Measurements from ENCODE around the gene AP5Z1.
A peak's percentile ranks its signal among the peaks of the same experiment; 100 is the strongest.

The AP5Z1 gene

DNA sequence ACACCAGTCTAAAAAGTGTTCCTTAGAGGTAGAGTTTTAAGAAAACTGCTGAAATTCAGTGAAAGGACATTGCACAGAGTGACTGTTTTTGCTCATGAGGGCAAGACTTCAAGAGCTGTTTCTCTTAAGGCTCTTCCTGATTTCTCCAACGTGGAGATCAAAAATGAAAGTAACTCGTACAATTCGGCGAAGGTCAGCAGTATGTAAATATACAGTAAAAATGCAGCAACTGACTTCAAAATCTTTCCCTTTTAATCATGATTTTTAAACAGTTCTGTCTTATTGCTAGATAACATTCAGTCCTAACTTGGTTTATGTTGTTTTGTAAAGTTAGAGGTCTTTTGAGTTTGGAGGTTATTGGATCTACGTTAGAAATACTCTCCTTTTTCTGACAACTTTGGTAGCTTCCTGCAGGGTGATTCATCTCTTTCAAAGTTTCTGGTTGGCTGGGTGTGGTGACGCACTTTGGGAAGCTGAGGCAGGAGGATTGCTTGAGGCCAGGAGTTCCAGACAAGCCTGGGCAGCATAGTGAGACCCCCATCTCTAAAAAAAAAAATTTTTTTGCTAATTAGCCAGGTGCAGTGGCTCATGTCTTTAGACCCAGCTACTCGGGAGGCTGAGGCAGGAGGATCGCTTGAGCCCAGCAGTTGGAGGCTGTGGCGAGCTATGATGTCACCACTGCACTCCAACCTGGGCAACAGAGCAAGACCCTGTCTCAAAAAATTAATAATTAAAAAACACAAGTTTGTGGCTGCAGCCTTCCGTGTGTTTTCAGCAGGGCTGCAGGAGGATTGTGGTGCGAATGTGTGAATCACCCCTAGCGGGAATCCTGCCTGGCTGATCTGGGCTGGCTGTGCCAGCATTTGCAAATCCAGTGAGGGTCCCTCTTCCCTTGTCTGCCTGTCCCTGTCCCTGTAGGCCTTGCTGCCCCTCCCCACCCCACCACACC lies 29.2 kb upstream of the AP5Z1 start:
- DNase-seq (ENCODE audit: low read depth) = no peak

DNA sequence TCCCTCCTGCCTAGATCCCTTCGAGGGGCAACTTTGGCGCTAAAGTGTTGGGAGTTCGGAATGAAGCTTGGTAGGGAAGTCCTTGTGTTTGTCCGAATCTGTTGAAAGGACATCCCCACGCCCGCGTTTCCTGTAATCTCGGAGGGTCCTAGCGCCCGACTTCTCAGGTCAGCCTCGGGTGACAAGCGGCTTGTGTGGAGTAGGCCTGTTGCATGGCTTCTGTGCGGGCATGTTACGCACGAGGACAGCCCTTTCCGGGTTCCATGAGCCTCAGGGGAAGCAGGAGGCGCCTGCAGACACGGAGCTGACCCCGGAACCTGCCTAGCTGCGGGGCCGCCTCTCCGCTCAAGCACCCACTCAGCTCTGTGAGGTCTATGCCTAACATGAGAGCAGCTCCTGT lies 28.4 kb upstream of the AP5Z1 start:
- no peak for DNase-seq (ENCODE audit: low read depth)

GRCh38 chr7:4747746-4748145 lies 27.7 kb upstream of the AP5Z1 start:
- no peak for DNase-seq (ENCODE audit: low read depth)

- no peak for DNase-seq (ENCODE audit: low read depth)
These were observed 27.2 kb upstream of the AP5Z1 start for GRCh38 chr7:4748231-4748681.

DNA sequence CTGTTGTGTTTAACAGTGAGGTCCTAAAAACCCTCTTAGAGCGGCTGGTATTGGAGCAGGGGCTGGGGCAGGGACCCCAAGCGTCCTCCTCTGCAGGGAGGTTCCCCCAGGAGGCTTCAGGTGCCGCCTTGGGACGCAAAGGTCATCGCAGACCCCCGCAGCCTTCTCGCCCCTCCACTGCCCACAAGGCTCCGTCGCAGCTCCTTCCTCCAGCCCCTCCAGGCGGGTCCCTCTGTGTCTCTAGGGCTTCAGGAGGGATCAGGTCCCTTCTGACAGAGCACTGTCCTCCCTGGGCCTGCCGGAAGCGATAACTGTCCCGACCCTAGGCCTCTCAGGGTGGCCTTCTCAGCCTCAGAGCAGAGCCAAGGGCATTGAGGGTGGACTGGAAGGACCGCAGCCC lies 26.1 kb upstream of the AP5Z1 start:
- DNase-seq (ENCODE audit: low read depth) = no peak

GRCh38 chr7:4749798-4750197 lies 25.6 kb upstream of the AP5Z1 start:
- DNase-seq (ENCODE audit: low read depth) = no peak

DNA sequence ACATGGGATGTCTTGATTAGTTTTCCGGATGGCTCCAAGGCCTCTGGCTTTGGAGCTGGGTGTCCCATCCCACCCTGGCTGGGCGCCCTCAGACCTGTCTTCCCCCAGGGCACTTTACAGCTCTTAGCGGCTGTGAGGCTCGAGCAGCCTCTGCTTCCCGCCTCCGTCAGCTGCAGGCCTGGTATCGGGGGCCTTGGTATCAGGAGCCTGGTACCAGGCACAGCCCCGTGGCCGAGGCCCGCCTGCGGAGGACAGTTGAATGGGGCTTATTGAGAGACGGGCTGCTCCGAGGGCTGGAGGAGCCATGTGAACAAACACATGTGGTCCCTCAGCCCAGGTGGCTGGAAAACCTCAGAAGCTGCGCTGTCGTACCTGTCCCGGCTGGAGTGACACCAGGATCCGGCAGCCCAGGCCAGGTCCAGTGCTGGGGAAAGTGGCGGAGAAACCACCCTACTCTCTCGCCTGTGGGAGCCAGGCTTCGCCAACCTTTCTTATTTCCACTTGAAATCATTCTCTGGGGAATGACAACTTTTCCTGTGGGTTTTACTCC lies 23.9 kb upstream of the AP5Z1 start:
- no peak for DNase-seq (ENCODE audit: low read depth)

GRCh38 chr7:4753598-4754432 lies 21.6 kb upstream of the AP5Z1 start:
- DNase-seq (ENCODE audit: low read depth) = peak; percentile 63

DNA sequence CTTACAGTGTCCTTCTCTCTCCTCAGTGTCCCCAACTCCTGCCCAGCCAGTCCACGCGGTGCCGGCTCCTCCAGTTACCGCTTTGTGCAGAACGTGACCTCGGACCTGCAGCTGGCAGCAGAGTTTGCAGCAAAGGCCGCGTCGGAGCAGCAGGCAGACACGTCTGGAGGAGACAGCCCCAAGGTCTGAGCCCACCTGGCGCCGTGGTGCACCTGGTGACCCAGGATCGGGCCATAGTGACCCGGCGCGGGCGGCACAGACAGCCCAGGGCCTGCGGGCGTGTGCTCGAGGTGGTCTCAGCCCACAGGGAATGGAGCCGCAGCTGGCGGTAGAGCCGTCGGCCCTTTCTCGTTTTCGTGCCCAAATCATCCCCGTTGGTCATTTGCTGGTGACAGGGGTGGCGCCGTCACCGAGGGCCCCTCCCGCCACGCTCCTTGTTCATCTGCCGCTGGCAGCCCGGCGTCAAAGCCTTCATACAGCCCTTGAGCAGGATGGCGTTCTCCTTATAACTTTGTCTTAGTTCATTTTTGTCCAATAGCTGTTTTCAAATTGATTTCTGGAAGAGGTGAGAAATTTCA lies 20.9 kb upstream of the AP5Z1 start:
- DNase-seq (ENCODE audit: low read depth) = no peak

GRCh38 chr7:4755045-4755444 lies 20.4 kb upstream of the AP5Z1 start:
- DNase-seq (ENCODE audit: low read depth) = no peak

- no peak for DNase-seq (ENCODE audit: low read depth)
These were observed 17.3 kb upstream of the AP5Z1 start for GRCh38 chr7:4758111-4758510.

GRCh38 chr7:4758791-4759190 lies 16.6 kb upstream of the AP5Z1 start:
- DNase-seq (ENCODE audit: low read depth) = no peak

GRCh38 chr7:4759211-4759610 lies 16.2 kb upstream of the AP5Z1 start:
- DNase-seq (ENCODE audit: low read depth) = no peak

- DNase-seq (ENCODE audit: low read depth) = no peak
These were observed 14.5 kb upstream of the AP5Z1 start for GRCh38 chr7:4760952-4761351.

DNA sequence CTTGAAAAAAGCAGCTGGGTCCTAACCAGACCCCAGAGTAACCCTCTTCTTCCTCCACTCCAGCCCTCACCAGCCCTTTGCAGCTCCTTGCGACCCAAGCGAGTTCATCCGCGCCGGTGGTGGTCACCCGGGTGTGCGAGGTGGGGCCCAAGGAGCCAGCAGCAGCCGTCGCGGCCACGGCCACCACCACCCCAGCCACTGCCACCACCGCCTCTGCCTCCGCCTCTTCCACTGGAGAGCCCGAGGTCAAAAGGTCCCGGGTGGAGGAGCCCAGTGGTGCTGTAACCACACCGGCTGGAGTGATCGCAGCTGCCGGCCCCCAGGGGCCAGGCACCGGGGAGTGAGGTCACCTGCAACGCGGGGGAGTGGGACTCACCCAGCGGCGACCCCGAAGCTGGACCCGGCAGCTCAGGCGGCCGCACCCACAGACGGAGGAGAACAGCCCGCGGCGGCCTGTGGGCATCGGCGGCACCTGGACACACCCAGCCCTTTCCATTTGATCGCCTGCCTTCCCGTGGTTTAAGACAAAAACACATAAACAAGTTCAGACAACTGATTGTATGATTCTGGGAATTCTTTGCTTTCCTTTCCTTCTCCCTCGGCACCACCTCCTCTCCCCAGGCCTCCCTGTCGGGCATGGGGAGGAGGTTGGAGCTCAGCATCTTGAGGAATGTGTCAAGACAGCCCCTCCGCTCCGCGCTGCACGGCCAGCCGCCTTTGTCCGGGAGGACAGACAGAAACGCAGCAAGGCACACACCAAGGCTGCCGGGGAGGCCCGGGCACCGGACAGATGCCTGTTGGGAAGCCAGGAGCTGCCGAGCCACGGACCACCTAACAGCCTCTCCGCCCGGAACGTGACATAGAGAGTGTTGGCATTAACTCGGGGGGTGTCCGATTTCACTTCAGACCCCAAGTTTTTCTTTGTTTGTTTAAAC lies 13.0 kb upstream of the AP5Z1 start:
- no peak for DNase-seq (ENCODE audit: low read depth)

DNA sequence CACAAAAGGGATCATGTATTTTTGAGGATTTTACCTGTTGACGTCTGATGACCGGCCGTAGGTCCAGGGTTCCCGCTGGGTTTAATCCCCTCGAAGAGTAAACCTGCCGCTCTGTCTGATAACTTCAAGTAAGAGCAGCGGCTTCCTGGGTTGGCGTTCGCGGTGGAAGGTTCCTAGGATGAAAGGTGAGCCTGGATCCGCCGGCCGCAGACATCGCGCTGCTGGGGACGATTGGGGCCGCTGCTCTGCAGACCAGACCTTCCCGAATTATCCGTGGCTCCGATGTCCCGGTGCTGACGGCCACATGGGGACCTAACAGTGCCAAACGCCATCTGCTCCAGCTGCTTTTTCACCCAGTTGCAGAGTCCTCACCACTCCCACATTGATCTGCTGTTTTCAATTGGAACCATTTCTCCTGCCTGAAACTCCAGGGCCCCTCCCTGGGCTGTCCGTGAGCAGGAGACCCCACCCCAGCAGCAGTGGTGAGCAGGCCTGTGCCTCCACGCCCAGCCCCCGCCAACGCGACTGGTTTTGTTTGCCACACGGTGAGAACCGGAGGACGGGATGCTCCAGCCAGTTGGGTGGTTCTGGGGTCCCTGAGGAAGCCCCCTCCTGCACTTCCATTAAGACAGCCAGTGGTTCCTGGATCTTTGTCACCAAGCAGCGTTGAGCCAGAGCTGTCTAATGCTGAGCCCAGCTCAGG lies 12.2 kb upstream of the AP5Z1 start:
- no peak for DNase-seq (ENCODE audit: low read depth)

DNA sequence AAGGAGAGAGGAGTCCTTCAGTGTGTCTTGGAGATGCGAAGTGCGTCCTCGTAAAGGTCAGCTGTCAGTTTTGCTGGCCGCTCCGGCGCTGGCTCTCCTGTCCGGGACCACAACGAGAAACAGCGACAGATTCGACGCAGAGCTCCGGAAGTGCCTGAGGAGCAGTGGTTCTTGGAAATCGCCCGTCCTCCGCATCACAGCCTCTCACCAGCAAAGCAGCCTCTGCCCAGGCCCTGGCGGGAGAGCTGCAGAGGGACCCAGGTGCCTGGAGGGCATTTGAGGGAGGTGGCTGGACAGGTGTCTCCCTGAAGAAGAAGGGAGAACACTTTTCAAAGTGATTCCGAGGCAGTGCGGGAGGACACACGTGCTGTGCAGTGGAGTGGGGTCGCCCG lies 11.6 kb upstream of the AP5Z1 start:
- no peak for DNase-seq (ENCODE audit: low read depth)

DNA sequence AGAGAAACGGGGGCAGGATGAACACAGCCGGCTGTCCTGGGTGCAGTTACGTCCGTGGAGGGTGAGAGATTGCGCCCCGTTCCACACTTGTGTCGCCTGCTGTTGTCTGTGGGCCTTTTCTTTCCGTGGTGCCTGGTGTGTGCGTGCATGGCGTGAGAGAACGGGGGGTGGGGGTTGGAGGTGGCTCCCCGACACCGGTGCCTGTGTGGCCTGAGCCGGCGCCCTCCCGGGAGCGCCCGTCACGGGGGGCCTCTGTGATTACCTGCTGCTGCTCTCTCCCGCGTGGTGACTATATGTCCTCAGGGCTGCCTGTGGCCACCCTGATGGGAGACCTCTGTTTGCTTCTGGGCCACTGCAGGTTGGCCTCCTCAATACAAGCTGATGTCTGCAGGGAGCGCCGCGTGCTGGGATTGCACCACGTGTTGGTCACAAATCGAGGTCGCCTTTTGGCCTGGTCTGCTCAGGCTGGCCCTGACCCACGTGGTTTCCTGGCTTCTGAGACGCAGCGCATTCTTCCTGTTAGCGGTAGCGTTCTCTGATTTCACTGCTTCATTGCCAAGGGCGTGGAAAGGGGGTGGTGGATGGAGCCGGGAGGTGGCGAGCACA lies 10.9 kb upstream of the AP5Z1 start:
- no peak for DNase-seq (ENCODE audit: low read depth)

GRCh38 chr7:4765776-4766490 lies 9.5 kb upstream of the AP5Z1 start:
- no peak for DNase-seq (ENCODE audit: low read depth)

Data from stimulated activated CD8-positive, alpha-beta memory T cell treated with anti-CD3 and anti-CD28 coated beads, Interleukin-12 subunit alpha, Interleukin-12 subunit beta, amount 100 ng/mL, for 4 hours (primary cell).